ENCODE data around the gene SMIM21.

SMIM21 gene

DNA sequence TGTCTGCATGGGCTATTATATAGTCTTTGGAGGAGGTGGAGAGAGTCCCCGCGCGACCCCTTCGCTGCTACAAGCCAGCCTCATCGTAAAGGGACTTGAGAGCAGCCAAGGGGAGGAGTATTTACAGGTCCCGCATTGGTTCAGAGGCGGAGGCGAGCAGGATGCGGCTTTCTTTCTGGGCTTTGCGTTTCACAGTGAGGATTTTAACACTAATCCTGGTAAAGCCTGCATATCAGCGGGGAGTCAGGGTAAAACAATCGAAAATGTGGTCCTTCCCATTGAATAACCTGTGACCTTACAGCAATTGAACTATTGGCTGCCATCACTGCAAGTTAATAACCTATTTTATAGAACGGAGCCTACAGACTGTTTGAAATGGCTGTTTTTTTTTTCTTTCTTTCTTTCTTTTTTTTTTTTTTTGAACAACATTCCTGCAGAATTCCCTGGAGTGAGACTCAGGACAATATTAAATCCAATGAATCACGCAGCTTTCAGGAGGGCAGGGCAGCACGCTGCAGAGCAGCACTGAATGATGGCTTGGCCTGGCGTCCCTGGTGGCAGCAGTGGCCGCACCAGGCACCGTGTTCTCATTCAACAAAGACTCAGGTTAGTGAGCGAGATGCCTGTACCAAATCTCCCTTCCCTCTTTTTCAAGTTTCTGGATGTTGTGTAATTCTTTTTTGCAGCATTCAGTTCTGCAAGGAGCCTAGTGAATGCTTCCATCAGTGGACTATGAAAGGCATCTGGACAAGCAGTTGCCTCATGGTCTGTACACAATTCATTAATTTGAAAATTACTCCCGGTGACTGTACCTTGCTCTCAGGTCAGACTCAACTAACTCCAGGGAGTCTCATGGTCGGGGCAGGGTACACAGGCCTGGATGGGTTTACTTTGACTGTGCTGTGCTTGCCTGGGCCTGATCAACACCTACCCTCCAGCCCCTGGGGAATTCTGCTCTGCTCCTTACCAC lies 19.8 kb downstream of the SMIM21 start:
- CTCF ChIA-PET: no interaction called here
- Mint-ChIP-seq H3K27me3 (no peaks in the 10 kb centered on the region), H3K36me3 (no peaks in the 10 kb centered on the region), H3K4me1 (no peaks in the 10 kb centered on the region), H3K27ac (no peak overlapping the region), H3K4me3 (no peak overlapping the region), H3K9me3 (no peaks in the 10 kb centered on the region)
- no peak for DNase-seq

- H3K4me3 Mint-ChIP-seq: no peak overlapping the region
- H3K4me1 Mint-ChIP-seq: no peaks in the 10 kb centered on the region
- no peaks in the 10 kb centered on the region for H3K36me3 Mint-ChIP-seq
- no peaks in the 10 kb centered on the region for H3K9me3 Mint-ChIP-seq
- no peak overlapping the region for H3K27ac Mint-ChIP-seq
- no peaks in the 10 kb centered on the region for H3K27me3 Mint-ChIP-seq
- DNase-seq: no peak
- CTCF ChIA-PET: no interaction called here
These were observed 20.7 kb downstream of the SMIM21 start for GRCh38 chr18:75406491-75407445.

- H3K27ac Mint-ChIP-seq: no peak overlapping the region
- no peaks in the 10 kb centered on the region for H3K27me3 Mint-ChIP-seq
- no peaks in the 10 kb centered on the region for H3K4me1 Mint-ChIP-seq
- no peak overlapping the region for H3K4me3 Mint-ChIP-seq
- no peaks in the 10 kb centered on the region for H3K9me3 Mint-ChIP-seq
- no peak for DNase-seq
- CTCF ChIA-PET: no interaction called here
- H3K36me3 Mint-ChIP-seq: no peaks in the 10 kb centered on the region
These were observed 22.2 kb downstream of the SMIM21 start for GRCh38 chr18:75405351-75405750.

- Mint-ChIP-seq H3K4me1 (no peaks in the 10 kb centered on the region), H3K36me3 (no peaks in the 10 kb centered on the region), H3K27me3 (peaks cover 8% of the 10 kb centered on the region), H3K27ac (no peak overlapping the region), H3K9me3 (no peaks in the 10 kb centered on the region), H3K4me3 (no peak overlapping the region)
- DNase-seq: no peak
- CTCF ChIA-PET: no interaction called here
These were observed 27.1 kb downstream of the SMIM21 start for GRCh38 chr18:75400366-75400765.

GRCh38 chr18:75395137-75395536 lies 32.4 kb downstream of the SMIM21 start:
- Mint-ChIP-seq H3K36me3 (no peaks in the 10 kb centered on the region), H3K4me3 (no peak overlapping the region), H3K9me3 (no peaks in the 10 kb centered on the region), H3K27me3 (peaks cover 30% of the 10 kb centered on the region), H3K27ac (no peak overlapping the region), H3K4me1 (no peaks in the 10 kb centered on the region)
- CTCF ChIA-PET: no interaction called here
- no peak for DNase-seq

DNA sequence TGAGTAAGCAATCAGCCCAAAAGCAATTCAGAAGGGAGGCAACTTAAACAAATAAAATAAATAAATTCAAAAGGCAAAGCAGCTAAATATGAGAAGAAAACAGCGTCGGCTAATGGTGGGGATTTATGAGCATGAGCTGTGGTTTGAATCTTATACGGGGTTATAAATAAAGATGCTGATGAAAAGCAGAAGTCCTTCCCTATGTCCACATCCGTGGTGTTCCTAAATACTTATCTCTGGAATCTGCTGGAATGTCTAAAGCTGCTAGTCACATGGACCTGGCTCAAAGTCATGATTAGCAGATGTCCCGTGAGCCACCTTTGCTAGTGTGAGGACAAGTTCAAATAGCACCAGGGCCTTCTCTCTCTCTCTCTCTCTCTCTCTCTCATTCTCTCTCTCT lies 33.8 kb downstream of the SMIM21 start:
- Mint-ChIP-seq H3K36me3 (no peaks in the 10 kb centered on the region), H3K27ac (no peak overlapping the region), H3K27me3 (peaks cover 30% of the 10 kb centered on the region), H3K4me3 (no peak overlapping the region), H3K9me3 (no peaks in the 10 kb centered on the region), H3K4me1 (no peaks in the 10 kb centered on the region)
- no peak for DNase-seq
- CTCF ChIA-PET: no interaction called here

DNA sequence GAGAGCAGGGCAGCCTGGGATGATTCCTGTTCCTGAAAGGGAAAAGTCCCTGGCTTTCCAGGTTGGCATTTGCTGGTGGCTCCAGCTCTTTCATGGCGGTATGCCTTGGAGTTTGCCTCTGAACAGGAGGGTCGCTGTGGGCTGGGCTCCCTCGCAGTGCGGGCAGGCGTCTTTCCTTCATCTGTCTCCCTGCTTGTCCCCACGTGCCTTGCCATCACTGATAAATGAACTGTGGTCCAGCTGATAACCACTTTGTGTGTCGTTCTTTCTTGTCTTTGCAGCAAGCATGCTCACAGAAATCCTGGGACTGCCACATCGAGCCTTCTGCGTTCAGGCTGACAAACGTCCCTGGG lies 35.3 kb downstream of the SMIM21 start:
- DNase-seq: no peak
- Mint-ChIP-seq H3K4me3 (no peak overlapping the region), H3K36me3 (no peaks in the 10 kb centered on the region), H3K9me3 (no peaks in the 10 kb centered on the region), H3K27ac (no peak overlapping the region), H3K4me1 (no peaks in the 10 kb centered on the region), H3K27me3 (peaks cover 30% of the 10 kb centered on the region)
- CTCF ChIA-PET: no interaction called here

DNA sequence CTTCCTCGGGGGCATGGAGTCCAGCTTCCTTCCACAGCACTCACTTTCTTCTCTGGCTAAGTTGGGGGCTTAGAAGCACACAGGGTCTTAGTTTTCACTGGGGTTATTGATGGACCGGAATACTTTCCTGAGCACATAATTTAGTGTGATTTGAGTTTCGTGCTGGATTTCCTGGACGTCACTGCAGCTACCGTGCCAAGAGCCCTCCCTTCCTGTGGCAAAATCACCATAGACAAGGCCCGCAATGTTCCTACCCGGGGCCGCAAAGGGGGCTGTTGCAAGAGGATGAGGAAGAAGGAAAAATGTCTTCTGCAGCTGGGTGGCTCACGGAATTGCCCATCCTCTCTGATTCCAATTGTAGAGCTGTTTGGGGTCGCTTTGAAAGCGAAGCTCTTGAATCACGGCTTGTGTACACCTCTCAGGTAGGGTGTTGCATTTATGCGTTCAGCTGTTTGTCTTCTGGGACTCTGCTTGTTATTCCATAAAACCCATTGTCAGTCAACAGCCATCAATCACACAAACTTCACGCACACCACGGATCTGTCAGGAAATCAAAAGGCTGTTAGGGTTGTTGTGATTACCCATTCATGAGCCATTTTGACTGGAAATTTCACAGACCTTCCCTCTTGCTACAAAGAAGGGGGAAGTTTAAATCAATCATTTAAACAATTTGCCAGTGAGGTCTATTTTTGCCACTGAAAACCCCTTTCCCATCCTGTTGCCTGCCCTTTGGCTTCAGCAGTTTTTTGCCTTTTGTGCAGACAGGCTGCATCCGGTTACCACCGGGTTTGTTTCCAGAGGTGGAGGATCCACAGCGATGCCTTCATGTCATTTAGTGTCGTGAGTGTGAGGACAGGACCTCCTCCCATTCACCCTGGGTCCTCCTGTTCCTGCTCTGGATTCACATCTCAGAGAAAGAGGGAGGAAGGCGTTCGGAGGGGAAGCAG lies 36.0 kb downstream of the SMIM21 start:
- no peaks in the 10 kb centered on the region for H3K9me3 Mint-ChIP-seq
- DNase-seq: no peak
- peaks cover 30% of the 10 kb centered on the region for H3K27me3 Mint-ChIP-seq
- no peak overlapping the region for H3K27ac Mint-ChIP-seq
- no peak overlapping the region for H3K4me3 Mint-ChIP-seq
- CTCF ChIA-PET: interaction anchor here (0.6 kb wide), 1 partner anchor 424 kb away, joined by 3 read pairs; no protein-coding TSS in a partner anchor
- H3K36me3 Mint-ChIP-seq: no peaks in the 10 kb centered on the region
- no peaks in the 10 kb centered on the region for H3K4me1 Mint-ChIP-seq

DNA sequence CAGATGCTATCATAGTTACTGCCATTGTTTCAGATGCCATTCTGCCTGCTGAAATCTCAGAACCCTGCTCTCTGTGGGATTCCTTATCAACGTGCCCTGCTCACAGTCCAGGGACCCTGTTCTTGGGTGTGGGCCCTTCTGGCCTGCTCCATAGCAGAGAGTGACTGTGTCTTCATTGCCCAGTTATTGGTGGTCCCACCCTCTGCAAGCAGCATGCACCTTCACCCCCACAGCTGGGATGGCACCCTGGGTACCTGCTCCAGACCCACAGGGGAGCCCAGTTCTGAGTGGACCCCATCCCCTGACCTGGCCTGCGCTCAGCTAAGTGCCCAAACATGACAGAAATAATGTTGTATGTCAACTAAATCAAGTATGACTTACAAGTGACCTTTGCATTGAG lies 36.6 kb downstream of the SMIM21 start:
- Mint-ChIP-seq H3K36me3 (no peaks in the 10 kb centered on the region), H3K4me1 (no peaks in the 10 kb centered on the region), H3K9me3 (no peaks in the 10 kb centered on the region), H3K27me3 (peaks cover 28% of the 10 kb centered on the region), H3K4me3 (no peak overlapping the region), H3K27ac (no peak overlapping the region)
- DNase-seq: no peak
- CTCF ChIA-PET: interaction anchor here (0.6 kb wide), 1 partner anchor 424 kb away, joined by 3 read pairs; no protein-coding TSS in a partner anchor

- Mint-ChIP-seq H3K36me3 (no peaks in the 10 kb centered on the region), H3K4me1 (no peaks in the 10 kb centered on the region), H3K27me3 (peaks cover 15% of the 10 kb centered on the region), H3K9me3 (no peaks in the 10 kb centered on the region), H3K4me3 (no peak overlapping the region), H3K27ac (no peak overlapping the region)
- no peak for DNase-seq
- CTCF ChIA-PET: interaction anchor here (0.6 kb wide), 1 partner anchor 571 kb away, joined by 3 read pairs; no protein-coding TSS in a partner anchor
These were observed 43.4 kb downstream of the SMIM21 start for GRCh38 chr18:75384144-75384543.

- Mint-ChIP-seq H3K36me3 (no peaks in the 10 kb centered on the region), H3K9me3 (no peaks in the 10 kb centered on the region), H3K4me3 (no peak overlapping the region), H3K4me1 (no peaks in the 10 kb centered on the region), H3K27me3 (peaks cover 10% of the 10 kb centered on the region), H3K27ac (no peak overlapping the region)
- CTCF ChIA-PET: no interaction called here
- no peak for DNase-seq
These were observed 48.9 kb downstream of the SMIM21 start for GRCh38 chr18:75378376-75379315.

DNA sequence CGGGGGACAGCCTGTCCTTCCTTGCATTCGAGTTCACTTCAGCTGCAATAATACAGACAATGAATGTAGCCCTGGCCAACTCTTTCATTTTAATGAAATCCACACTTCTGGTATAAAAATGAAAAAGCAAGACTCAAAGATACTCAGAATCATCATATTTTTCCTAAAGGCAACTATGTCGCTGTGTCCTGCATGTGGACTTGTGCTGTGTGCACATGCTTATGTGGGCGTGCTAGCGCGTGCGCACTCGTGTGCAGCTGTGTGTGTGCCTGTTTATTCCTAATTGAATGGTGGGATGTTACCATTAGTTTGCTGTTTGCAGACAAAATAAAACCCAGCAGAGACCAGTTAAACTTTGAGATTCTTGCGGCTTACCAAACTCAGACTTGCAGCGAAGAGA lies 49.6 kb downstream of the SMIM21 start:
- H3K36me3 Mint-ChIP-seq: no peaks in the 10 kb centered on the region
- no peak overlapping the region for H3K4me3 Mint-ChIP-seq
- peaks cover 9% of the 10 kb centered on the region for H3K27me3 Mint-ChIP-seq
- DNase-seq: no peak
- H3K9me3 Mint-ChIP-seq: no peaks in the 10 kb centered on the region
- H3K27ac Mint-ChIP-seq: no peak overlapping the region
- H3K4me1 Mint-ChIP-seq: no peaks in the 10 kb centered on the region
- CTCF ChIA-PET: no interaction called here

DNA sequence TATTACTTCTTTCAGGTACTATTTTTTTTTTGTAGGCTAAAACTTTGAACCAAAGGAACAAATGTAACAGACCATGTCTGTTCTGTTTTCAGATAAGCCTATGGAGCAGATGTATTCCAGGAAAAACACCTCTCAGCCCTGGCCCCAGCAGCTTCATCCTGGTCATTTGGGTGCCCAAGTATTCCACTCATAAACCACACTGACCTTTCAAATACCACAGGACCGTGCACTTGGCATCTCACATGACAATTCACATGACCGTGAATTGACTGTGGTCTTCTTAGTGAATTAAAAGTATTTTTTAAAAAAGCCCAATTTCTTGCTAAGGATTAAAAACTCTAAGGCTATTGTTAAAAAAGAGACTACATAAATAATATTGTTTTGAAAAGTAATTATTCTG lies 50.2 kb downstream of the SMIM21 start:
- H3K27ac Mint-ChIP-seq: no peak overlapping the region
- no peaks in the 10 kb centered on the region for H3K4me1 Mint-ChIP-seq
- CTCF ChIA-PET: no interaction called here
- H3K36me3 Mint-ChIP-seq: no peaks in the 10 kb centered on the region
- H3K27me3 Mint-ChIP-seq: peaks cover 9% of the 10 kb centered on the region
- no peak overlapping the region for H3K4me3 Mint-ChIP-seq
- no peak for DNase-seq
- no peaks in the 10 kb centered on the region for H3K9me3 Mint-ChIP-seq
